Left cardiac atrium (tissue), 4 donors: ENCODE results near the gene CTDNEP1. TPM values are rescaled to one million over a fixed set of nuclear protein-coding genes. Genes with fewer than 3 reads are reported as not detected.

Source experiments
- ATAC-seq, 2 donors: fragments of 200-7000 bp; cut with Tn5 transposase; one replicate each; pipeline ENCODE4 v1.9.1; 2020; ENCODE audit warnings: mild to moderate bottlenecking in 2 of 2, moderate library complexity in 2 of 2
- DNase-seq: peaks from one replicate; pipeline ENCODE4 v3.0.0-alpha.2; 2020
- intact Hi-C, 2 donors: fragments of 100-400 bp; cut with DNase I; formaldehyde crosslinking; loops; one replicate each; pipeline versions ENCODE4 v1.14.1 to v1.15.1; 2022 to 2023
- microRNA-seq, 2 donors: library from miRNA; unstranded; fragments of <30 nt; microRNA quantifications; one replicate each; pipeline ENCODE4 v1.2.0, GENCODE V29; 2020
- total RNA-seq, 2 donors: library from RNA; stranded (reverse); fragmentation: NEBNext Ultra II Directional; extraction: Animal tissue kit (Norgen Biotek cat#: 25700); gene quantifications; one replicate each; pipeline ENCODE4 v1.2.1, GENCODE V29; 2021
- donor health status: DM: no; HTN: yes; CAD: no.
- donor health status: DM: no; HTN: yes; CAD: no; lungs with severe emphysema.
- donor health status: DM: yes; HTN: yes; CAD: no.
- donor health status: Dilated cardiomyopathy.

Gene CTDNEP1
- total RNA-seq, 2 donors from 2014 or later: 116 to 118 TPM

DNA sequence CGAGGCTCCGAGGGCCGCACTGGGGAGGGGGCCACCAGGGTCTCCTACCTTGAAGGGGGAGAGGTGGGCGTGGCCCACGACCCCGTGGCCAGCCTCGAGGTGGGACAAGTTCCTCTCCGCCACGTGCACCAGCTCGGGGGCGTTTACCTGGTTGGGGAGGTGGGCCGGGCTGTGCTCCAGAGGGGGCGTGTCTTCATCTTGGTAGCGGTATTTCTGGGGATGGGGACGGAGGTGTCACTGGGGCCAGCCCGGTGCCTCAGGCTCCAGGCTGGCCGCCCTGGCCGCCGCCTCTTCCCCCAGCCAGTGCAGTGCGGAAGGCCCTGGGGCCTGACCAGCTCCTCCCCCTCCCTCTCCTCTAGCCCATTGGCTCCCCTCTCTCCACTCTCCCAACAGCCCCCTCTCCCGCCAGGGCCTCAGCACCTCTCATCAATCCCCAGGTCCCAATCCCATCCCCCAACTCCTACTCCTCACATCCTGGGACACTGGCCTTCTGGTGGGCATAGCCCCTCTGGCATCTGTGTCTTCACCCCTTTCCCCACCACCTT lies 43.4 kb downstream of the CTDNEP1 start:
- DNase-seq: no peak

DNA sequence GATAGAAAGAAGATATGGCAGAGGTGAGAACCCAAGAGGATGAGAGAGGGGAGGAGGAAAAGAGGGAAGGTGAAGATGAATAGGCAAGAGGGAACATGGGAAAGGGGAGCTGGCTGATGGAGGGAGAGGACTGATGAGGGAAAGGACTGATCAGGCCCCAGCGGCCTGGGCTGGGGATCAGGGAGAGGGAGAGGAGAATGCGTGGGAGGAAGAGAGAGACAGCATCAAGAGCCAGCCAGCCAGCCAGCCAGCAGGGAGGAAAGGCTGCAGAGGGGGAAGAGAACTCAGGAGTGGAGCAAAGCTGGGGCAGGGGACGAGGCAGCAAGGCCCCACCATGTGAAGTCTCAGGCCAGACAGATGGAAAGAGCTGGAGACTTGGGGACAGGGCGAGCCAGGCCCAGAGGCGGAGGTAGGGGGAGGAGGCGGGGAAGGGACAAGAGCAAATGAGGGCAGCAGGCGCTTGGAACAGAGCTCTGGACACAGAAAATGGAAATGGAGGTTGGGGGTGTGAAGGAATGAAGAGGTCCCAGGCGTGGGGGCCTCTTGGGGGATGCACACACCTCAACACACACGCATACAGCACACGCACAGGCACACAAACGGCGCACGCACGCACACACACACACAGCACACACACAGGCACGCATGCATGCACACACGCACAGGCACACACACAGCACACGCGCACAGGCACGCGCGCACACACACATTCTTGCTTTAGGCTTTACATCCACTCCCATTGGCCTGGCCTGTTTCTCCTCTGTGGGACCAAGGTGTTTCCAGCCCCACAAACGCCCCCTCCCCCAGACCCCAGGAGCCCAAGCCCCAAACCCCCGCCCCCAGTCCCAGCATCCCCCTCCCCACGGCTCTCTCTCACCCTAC lies 44.2 kb downstream of the CTDNEP1 start:
- DNase-seq (no peak), ATAC-seq (peak in 1 of 2 donors; percentile 6)
- intact Hi-C loops: no loop called here

More for the DNA sequence above, 43.4 kb downstream of the CTDNEP1 start:
- no peak for ATAC-seq
- intact Hi-C loops: no loop called here

DNA sequence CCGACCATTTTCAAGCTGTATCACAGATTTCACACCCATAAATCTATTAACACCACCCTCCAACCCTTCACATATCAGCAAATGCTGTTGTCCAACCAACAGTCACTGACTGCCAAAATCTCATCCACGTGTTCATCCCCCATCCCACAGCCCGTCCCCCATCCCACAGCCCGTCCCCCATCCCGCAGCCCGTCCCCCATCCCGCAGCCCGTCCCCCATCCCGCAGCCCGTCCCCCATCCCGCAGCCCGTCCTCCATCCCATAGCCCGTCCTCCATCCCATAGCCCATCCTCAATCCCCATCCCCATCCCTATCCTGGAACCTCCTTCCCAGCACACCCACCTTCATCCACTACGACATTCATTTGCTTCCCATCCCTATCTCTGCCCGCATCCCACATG lies 46.0 kb downstream of the CTDNEP1 start:
- DNase-seq: no peak
- ATAC-seq: no peak
- intact Hi-C loops: no loop called here

DNA sequence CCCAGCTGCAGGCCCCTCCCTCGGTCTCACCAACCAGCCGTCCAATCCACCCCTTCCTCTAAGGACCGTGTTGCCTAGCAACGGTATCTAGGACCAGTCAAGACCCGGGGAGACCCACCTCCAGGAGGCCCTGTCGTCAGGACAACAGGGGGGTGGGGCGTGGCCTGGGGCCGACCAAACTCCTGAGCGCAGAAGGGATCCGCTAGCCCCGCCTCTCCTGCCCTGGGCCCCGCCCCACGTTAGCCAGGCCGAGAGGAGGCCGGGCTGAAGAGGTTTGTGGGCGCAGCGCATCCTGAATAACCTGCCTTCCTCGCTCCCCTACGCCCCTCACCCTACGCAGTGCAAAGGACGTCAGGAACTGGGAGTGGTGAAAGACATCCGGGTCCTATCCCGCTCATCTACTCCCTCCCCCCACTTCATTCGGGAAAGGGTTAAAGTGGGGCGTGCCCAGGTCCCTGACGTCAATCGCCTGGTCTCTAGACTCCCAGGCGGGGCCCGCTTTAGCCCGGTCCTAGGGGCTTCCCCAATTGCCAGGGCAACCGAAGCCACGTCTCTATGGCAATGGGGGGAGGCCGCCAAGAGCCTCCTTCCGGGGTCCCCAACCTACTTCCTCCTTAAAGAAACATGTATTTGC lies 46.6 kb downstream of the CTDNEP1 start:
- intact Hi-C loops: no loop called here
- DNase-seq: peak; percentile 92
- ATAC-seq: peak; percentile 90 to 91

DNA sequence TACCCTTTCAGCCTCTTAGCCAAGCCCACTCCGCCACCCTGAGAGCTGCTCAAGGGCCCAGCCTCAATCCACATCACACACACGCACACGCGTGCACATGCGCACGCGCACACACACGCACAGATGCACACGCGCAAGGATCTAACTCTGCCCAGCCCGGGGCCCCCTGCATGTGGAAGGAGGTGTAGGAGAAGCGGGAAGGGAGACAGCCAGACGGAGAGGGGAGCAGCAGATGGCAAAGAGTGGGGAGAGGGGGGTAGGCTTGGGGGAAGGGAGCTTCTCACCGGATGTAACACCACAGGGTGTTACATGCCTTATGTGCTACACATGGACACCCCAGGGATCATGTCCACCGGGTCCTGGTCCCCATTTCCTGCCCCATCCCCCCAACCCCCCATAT lies 47.2 kb downstream of the CTDNEP1 start:
- DNase-seq (no peak), ATAC-seq (peak in 1 of 2 donors; percentile 2)
- intact Hi-C loops: no loop called here

DNA sequence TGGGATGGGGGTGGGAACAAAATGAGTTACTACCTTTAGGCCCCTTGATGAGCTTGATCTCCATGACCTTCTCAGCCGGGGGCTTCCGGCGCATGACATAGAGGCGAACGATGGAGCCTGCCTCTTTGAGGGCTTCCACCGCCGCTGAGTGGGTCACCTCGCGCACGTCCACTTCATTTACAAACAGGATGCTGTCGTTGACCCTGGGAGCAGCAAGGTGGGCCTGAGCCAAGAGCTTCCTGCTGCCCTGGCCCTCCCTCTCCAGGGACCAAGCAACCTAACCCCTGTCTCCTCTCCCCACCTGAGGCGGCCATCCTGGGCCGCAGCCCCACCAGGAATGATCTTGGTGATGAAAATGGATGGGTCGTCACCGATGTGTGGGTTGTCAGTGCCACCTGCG lies 48.1 kb downstream of the CTDNEP1 start:
- no peak for DNase-seq
- intact Hi-C loops: no loop called here
- ATAC-seq: no peak

DNA sequence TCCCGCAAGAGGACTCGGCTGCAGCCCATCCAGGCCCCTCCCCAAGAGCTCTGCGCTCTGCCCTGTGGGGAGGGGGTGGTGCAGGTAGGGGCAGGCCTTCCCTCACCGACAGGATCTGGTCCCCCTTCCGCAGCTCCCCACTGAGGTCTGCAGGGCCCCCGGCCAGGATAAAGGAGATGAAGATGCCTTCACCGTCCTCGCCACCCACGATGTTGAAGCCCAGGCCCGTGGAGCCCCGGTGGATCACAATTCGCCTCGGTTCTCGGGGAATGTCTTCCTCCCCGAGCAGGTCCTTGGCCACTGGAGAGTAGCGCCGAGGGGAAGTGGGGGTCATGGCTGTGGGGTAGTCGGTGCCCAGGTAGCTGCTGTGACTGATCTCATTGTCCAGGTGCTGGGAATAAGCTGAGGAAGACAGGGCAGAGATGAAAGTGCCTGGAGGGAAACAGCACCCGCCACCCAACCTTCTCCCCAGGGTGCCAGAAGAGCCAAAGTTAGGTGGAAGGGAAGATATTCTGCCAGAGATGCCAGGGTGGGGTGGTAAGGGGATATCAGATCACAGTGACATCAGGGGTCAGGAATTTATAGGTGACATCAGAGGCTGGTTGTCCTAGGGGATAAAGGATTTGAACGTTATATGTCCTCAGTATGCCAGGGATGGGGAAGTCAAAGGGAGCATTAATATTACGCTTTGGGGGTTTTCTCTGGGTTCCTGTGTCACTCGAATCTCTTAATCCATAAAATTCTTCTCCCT lies 54.7 kb downstream of the CTDNEP1 start:
- intact Hi-C loops: no loop called here
- ATAC-seq (no peak), DNase-seq (no peak)

DNA sequence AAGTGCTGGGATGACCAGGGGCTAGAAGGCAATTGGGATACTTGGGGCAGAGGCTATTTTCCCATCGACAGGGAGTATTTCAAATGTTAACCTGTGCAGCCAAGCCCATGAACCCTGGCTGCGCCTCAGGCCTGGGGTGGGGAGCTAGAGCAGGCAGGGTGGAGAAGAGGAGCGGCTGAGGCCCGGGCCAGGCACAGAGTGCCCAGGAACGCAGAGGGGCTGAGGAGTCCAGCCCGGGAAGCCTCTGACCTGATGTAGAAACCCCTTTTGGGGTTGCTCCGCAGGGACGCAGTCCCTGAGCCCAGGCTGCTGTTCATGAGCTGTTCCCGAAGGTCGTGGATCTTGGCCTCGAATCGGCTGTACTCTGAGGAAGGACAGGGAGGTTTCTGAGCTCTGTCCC lies 55.6 kb downstream of the CTDNEP1 start:
- no peak for DNase-seq
- intact Hi-C loops: no loop called here

More for the DNA sequence above, 55.6 kb downstream of the CTDNEP1 start:
- ATAC-seq: no peak

Small RNA genes within 50 kb of the gene (microRNA-seq; reads per million reads assigned to microRNA genes)
- gene MIR324: 968 to 1,569 reads per million in 2 donors

Other genes with a start within 250 kb of the CTDNEP1 start
- 100 to 1,000 TPM; 174 to 198 TPM for gene RNASEK, start 239.1 kb downstream of the CTDNEP1 start, total RNA-seq
- gene BCL6B, start 228.7 kb downstream of the CTDNEP1 start, total RNA-seq: 10 to 100 TPM; 14.1 to 19.8 TPM
- gene SLC16A13, start 215.7 kb downstream of the CTDNEP1 start, total RNA-seq: 1 to 10 TPM; 1.2 to 1.8 TPM
- 1 to 10 TPM; 2.5 to 3.5 TPM for gene SLC16A11, start 207.6 kb downstream of the CTDNEP1 start, total RNA-seq
- gene CLEC10A, start 171.5 kb downstream of the CTDNEP1 start, total RNA-seq: 10 to 100 TPM in 1 of 2 donors, 1 to 10 TPM in 1; 6.6 to 13.4 TPM
- under 1 TPM; 0.62 to 0.68 TPM for gene ASGR2, start 136.9 kb downstream of the CTDNEP1 start, total RNA-seq
- gene ASGR1, start 72.4 kb downstream of the CTDNEP1 start, total RNA-seq: under 1 TPM; 0.68 TPM
- gene DLG4, start 31.9 kb downstream of the CTDNEP1 start, total RNA-seq: 10 to 100 TPM; 21.3 to 22.9 TPM
- gene ACADVL, start 31.8 kb downstream of the CTDNEP1 start, total RNA-seq: 1,000 to 10,000 TPM in 1 of 2 donors, 100 to 1,000 TPM in 1; 891 to 1,101 TPM
- gene DVL2, start 17.2 kb downstream of the CTDNEP1 start, total RNA-seq: 10 to 100 TPM; 22.5 to 23.8 TPM
- gene PHF23, start 12.3 kb downstream of the CTDNEP1 start, total RNA-seq: 10 to 100 TPM; 18.5 to 27.5 TPM
- gene GABARAP, start 9.3 kb downstream of the CTDNEP1 start, total RNA-seq: 100 to 1,000 TPM; 459 to 475 TPM
- 10 to 100 TPM; 68.3 to 93.8 TPM for gene ELP5, start 481 bp upstream of the CTDNEP1 start, total RNA-seq
- 1 to 10 TPM; 2.1 to 4.9 TPM for gene CLDN7, start 10.7 kb upstream of the CTDNEP1 start, total RNA-seq
- gene SLC2A4, start 30.0 kb upstream of the CTDNEP1 start, total RNA-seq: 10 to 100 TPM; 79.1 to 87.6 TPM
- gene YBX2, start 42.9 kb upstream of the CTDNEP1 start, total RNA-seq: 1 to 10 TPM; 1.2 to 1.9 TPM
- 100 to 1,000 TPM; 274 to 374 TPM for gene EIF5A, start 55.9 kb upstream of the CTDNEP1 start, total RNA-seq
- gene GPS2, start 63.6 kb upstream of the CTDNEP1 start, total RNA-seq: 10 to 100 TPM; 59.3 to 63.4 TPM
- 10 to 100 TPM; 24.8 to 38.8 TPM for gene NEURL4, start 77.6 kb upstream of the CTDNEP1 start, total RNA-seq
- 10 to 100 TPM; 19.0 to 20.4 TPM for gene ACAP1, start 84.8 kb upstream of the CTDNEP1 start, total RNA-seq
- gene KCTD11, start 100.4 kb upstream of the CTDNEP1 start, total RNA-seq: 1 to 10 TPM; 5.3 to 5.9 TPM
- not detected for gene TMEM95, start 103.4 kb upstream of the CTDNEP1 start, total RNA-seq
- gene TNK1, start 129.4 kb upstream of the CTDNEP1 start, total RNA-seq: 1 to 10 TPM; 1.9 to 2.1 TPM
- 10 to 100 TPM; 22.4 to 29.0 TPM for gene PLSCR3, start 142.8 kb upstream of the CTDNEP1 start, total RNA-seq
- gene TMEM256, start 152.4 kb upstream of the CTDNEP1 start, total RNA-seq: 10 to 100 TPM; 67.3 to 69.2 TPM
- 10 to 100 TPM; 12.1 to 15.5 TPM for gene NLGN2, start 156.1 kb upstream of the CTDNEP1 start, total RNA-seq
- gene SPEM1, start 168.6 kb upstream of the CTDNEP1 start, total RNA-seq: not detected
- not detected for gene SPEM2, start 173.9 kb upstream of the CTDNEP1 start, total RNA-seq
- not detected for gene SPEM3, start 177.1 kb upstream of the CTDNEP1 start, total RNA-seq
- gene TMEM102, start 183.7 kb upstream of the CTDNEP1 start, total RNA-seq: 1 to 10 TPM; 2.7 to 2.9 TPM
- 10 to 100 TPM; 20.5 to 24.6 TPM for gene FGF11, start 187.8 kb upstream of the CTDNEP1 start, total RNA-seq
- 10 to 100 TPM; 12.4 to 13.8 TPM for gene CHRNB1, start 193.3 kb upstream of the CTDNEP1 start, total RNA-seq
- gene ZBTB4, start 227.9 kb upstream of the CTDNEP1 start, total RNA-seq: 10 to 100 TPM; 62.1 to 62.2 TPM
- not detected for gene SLC35G6, start 229.7 kb upstream of the CTDNEP1 start, total RNA-seq
- 10 to 100 TPM; 42.8 to 56.9 TPM for gene POLR2A, start 232.6 kb upstream of the CTDNEP1 start, total RNA-seq